HG02678 (cell line): ENCODE measurements around the gene C1orf50.
"Not testable (repeated sequence)": the region's sequence is repeated elsewhere in the genome, so short reads cannot be mapped to it uniquely, and the experiment has no call there.

Experiments
- ATAC-seq: cut with Tn5 transposase; IDR thresholded peaks from one replicate; pipeline ENCODE4 v1.9.1; 2021; ENCODE audit warnings: mild to moderate bottlenecking, moderate library complexity; ENCODE audit not compliant: unreplicated experiment

C1orf50 gene

GRCh38 chr1:42797414-42797813, 30.4 kb downstream of the C1orf50 start:
- ATAC-seq: no peak

GRCh38 chr1:42797979-42798378, 30.9 kb downstream of the C1orf50 start:
- ATAC-seq: no peak

DNA sequence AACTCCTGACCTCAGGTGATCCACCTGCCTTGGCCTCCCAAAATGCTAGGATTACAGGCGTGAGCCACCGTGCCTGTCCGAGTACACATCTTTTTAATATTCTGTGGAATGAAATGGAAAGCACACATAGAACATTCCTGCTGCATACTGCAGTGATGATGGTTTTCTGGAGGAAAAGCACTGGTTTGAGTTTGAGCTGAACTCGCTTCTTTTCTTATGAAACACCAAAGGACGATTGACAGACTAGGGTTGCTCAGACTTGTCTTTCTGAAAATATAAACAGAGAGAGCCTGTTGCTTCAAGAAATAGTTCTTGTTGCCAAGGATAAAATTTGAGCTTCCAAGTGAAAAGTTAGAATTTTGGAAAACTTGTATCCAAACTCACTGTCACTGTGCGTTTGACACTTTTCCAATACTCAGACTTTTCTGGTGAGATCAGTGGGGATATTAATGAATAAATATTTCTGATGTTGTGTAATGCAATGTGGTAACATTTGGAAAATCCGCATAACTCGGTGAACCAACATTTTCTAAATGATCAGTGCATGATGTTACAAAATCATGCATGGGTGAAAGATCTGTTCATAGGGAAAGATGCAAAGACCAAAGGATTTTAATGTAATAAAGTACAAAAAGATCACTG, 34.9 kb downstream of the C1orf50 start:
- no peak for ATAC-seq

DNA sequence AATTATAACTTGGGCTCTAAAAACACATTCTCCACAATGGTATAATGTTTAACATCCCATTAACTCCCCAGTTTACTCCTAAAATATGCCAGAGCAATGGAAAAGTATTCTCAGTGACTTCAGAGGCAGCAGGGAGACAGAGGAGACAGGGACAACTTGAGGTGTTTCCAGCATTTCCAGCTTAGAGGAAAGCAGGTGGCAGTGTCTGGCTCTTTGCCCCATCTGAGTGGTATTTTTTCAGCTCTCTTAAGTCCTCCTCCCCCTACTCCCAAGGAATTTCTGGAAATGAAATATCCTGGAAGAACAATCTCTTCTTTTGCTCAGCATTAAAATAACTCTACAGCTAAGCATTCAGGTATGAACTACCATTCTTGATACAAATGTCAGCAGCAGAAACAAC, 39.1 kb downstream of the C1orf50 start:
- no peak for ATAC-seq

- ATAC-seq: no peak
Measured at GRCh38 chr1:42806593-42806992, 39.5 kb downstream of the C1orf50 start.

GRCh38 chr1:42807056-42807668, 40.1 kb downstream of the C1orf50 start:
- ATAC-seq: no peak

DNA sequence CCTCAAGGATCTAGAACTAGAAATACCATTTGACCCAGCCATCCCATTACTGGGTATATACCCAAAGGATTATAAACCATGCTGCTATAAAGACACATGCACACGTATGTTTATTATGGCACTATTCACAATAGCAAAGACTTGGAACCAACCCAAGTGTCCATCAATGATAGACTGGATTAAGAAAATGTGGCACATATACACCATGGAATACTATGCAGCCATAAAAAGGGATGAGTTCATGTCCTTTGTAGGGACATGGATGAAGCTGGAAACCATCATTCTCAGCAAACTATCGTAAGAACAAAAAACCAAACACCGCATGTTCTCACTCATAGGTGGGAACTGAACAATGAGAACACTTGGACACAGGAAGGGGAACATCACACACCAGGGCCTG, 47.8 kb downstream of the C1orf50 start:
- ATAC-seq: not testable (repeated sequence)

DNA sequence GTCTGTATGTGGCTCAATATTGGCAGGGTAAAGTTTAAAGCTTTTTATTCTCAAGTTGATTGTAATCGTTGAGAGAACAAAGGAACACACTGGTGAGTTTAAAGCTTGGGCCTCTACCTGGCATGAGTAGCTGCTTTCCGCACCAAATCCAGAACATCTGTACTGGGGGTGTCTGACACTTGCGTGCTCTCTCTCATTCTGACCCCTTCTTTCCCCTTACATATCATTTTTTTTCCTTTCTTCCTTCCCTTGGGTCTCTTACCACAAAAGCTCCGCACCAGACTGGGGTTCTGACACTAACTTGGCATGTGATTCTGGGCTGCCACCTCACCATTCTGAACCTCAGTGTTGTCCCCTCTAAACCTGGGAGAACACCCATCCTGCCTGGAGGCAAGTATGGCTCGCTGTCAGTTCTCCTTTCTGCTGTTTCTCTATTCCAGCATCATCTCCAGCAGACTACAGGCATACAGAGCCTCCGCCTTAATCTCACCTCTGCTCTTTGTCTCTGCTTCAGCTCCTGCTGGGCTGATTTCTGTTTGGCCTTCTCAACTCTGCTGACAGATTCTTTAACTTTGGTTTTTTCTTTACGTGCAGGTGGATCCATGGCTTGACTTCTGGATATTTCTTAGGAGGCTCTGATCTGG, 49.0 kb downstream of the C1orf50 start:
- no peak for ATAC-seq

DNA sequence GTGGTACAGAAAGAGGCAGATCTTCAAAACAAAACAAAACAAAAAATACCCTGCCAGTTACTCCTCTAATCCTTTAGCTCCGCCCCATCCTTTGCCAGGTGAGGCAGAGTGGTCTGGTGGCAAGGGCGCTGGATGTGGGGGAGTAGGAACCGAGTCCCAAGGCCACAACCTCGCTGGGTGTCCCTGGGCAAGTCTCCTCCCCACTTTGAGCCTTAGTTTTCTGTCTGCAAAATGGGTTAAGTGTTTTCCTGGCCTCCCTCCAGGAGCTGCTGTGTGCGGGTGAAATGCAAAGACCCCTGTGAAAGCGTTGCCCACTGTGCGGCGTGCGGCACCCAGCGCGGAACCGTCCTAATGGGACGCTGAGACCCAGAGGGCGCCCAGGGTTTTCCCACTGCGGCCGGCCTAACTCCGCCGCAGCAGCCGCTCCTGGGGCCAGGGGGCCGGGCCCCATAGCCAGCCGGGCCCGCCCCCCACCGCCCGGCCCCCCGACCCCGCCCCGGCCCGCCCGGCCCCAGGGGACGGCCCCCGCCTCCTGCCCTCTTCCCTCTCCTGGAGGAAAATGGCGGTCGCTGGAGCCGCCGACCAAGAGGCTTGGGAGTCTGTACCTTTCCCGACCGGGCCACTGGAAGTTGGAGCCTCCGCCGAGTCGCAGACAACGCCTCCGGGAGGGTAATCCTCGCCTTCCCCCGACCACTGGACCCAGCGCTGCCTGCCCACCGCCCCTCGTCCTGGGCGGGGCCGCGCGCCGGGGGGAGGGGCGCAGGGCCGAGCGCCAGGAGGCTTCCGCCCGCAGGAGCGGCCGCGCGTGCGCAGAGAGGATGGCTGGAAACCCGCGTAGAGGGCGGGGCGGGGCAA, 49.8 kb downstream of the C1orf50 start, which contains the start of the genes ERMAP and SVBP:
TSS of gene ERMAP (plus strand) at position 538 of the 855 bp plus-strand sequence. CDS start 13,327 bp downstream, outside the sequence.
TSS of gene SVBP (minus strand) at position 813 of the 855 bp plus-strand sequence. CDS start 853 bp downstream, outside the sequence.
- ATAC-seq: peak; percentile 89

DNA sequence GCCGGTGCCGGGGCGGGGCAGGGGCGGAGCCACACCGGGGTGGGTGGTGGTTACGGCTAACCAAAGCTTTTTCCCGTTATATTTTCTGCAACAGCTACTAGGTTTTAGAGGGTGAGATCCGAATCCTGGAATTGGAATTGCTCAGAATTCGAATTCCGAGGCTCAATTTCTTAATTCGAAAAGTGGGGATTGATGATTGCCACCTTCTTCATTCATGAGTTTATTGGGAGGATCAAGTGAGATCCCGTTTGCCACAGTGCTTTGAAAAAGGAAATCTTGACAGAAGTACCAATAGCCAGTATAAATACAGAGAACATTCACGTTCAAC, 50.4 kb downstream of the C1orf50 start:
- ATAC-seq: no peak

DNA sequence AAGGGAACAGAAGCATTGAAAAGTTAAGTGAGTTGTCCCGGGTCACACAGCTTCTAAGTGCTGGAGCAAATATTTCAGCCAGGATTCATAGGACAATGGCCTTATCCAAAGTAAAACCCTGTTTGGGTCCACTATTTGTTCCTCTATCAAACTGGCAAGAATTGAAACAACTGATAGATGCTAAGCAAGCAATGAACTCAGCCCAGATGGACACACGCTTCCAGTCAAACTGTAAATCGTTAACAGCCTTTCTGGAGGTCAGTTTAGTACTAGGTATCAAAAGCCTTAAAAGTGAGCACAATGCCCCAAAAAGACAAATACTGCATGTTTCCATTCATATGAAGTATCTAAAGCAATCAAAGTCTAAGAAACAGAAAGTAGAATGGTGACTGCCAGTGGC, 50.9 kb downstream of the C1orf50 start:
- ATAC-seq: no peak

GRCh38 chr1:42820813-42821212, 53.8 kb downstream of the C1orf50 start:
- ATAC-seq: no peak

DNA sequence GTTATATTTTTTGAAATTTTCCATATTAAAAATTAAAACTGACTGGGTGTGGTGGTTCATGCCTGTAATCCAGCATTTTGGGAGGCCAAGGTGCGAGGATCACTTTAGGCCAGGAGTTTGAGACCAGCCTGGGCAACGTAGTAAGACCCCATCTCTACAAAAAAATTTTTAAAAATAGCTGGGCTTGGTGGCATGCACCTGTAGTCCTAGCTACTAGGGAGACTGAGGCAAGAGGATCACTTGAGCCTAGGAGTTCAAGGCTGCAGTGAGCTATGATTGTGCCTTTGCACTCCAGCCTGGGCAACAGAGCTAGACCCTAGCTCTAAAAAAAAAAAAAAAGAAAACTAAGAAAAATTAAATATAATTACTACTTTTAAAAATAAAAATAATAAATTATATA, 54.6 kb downstream of the C1orf50 start:
- ATAC-seq: no peak

DNA sequence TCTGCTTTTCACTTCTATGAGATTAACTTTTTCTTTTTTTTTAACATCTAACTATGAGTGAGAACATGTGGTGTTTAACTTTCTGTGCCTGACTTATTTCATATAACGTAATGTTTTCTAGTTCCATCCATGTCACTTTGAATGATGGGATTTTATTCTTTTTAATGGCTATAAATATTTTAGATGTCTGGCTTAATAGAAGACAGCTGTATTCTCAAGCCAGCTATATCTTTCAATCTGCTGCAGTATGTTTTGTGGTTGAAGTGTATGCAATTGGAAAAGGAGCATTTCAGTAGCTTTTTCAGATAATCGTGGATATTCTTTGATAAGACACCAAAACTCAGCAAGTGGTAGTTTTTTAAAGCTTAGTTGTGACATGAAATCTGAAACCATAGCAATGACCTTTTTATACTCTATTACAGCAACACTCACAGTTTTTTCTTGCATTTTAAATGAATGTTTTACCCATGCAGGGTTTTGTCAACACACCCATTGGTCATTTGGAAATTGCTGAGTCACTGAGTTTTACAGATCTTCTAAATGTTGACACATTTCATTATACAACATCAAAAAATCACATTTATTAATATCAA, 55.8 kb downstream of the C1orf50 start:
- ATAC-seq: no peak

DNA sequence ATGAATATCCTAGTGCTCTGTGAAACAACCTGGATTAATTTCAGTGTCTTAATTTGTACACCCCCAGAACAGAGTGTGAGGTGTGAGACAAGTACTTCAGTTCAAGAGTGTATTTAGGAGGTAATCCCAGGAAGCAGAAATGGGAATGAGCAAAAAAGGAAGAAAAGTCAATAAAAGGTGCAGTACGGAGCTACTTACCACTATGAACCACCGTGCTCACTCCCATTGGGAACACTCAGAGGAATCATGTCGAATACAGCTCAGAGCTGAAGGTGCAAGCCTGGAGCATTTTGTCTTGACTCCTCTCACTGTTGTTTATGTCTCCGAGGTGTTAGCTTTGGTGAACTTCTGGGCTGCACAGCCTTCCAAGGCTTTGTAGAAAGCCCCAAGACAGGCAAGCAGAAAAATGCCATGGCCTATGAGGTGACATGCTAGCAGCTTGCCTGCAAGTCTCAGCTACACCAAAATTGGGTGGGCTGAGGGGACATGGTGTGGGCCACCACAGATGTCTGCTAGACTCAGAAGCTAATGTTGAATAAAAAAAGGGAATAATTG, 57.5 kb downstream of the C1orf50 start:
- ATAC-seq: no peak

DNA sequence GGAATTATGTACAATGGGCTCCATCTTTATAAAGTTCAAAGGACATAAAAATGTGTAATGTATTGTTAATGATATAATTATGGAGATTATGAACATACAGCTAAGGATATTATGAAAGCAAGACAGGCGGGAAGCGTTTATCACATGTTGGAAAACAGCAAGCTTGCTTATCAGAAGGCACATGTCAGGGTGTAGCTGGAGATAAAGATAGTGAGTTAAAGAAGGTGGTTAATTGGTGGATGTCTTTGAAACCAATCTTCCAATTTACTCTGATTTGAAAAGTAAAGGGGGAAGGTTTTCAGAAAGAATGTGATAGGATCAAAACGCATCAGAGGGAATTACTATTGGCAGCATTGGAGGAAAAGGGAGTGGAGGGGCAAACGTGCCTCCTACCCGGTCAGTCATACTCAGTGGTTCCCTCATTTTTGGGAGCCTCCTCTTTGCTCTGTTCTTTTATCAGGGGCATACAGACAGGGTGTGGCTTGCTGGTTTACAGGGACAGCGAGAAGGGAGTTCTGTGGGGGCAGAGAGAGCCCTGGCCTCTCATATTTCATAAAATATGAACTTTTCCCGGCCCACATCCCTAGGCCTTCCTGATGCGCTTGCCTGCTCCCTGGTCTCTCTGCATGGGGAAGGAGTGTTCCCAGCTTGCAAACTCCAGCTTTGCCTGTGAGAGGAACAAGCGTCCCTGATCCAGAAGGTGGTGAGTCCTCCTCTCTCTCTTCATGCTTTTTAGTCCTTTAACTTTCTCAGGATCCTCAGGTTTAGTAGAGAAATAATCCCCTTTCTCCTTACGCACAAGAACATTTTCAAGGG, 58.2 kb downstream of the C1orf50 start:
- no peak for ATAC-seq
